H9 (cell line): ENCODE measurements around the gene CHST8. TPM values are rescaled to one million over a fixed set of nuclear protein-coding genes. Genes with fewer than 3 reads are reported as not detected.

Experiments used
- DNase-seq: peaks from one replicate; pipeline ENCODE4 v3.0.0-alpha.2; 2017
- H2AFZ ChIP-seq: one replicate; pipeline ENCODE4 v1.6.1; 2013; ENCODE audit warnings: mild to moderate bottlenecking, low read length, control low read depth, moderate library complexity
- H2AK5ac ChIP-seq: 2 replicates; pipeline ENCODE4 v1.6.1; 2013; ENCODE audit warnings: low read length, control low read depth, mixed read lengths; ENCODE audit not compliant: insufficient read length
- H2BK120ac ChIP-seq: one replicate; pipeline ENCODE4 v1.6.1; 2013; ENCODE audit warnings: low read depth, mild to moderate bottlenecking, low read length, control low read depth, inconsistent platforms; ENCODE audit not compliant: poor library complexity, severe bottlenecking
- H2BK12ac ChIP-seq: 2 replicates; pipeline ENCODE4 v1.6.1; 2013; ENCODE audit warnings: low read length, control low read depth, mixed read lengths, low read depth; ENCODE audit not compliant: insufficient read length
- H2BK15ac ChIP-seq: 2 replicates; pipeline ENCODE4 v1.6.1; 2013; ENCODE audit warnings: low read depth, low read length, control low read depth
- H2BK20ac ChIP-seq: one replicate; pipeline ENCODE4 v1.6.1; 2013; ENCODE audit warnings: low read depth, mild to moderate bottlenecking, low read length, control low read depth, inconsistent platforms; ENCODE audit not compliant: poor library complexity, severe bottlenecking
- H2BK5ac ChIP-seq: 2 replicates; pipeline ENCODE4 v1.6.1; 2013; ENCODE audit warnings: low read length, control low read depth, mixed read lengths; ENCODE audit not compliant: insufficient read length
- H3K14ac ChIP-seq: 2 replicates; pipeline ENCODE4 v1.6.1; 2013; ENCODE audit warnings: low read length, control low read depth; ENCODE audit not compliant: insufficient read depth
- H3K18ac ChIP-seq: 2 replicates; pipeline ENCODE4 v1.6.1; 2013; ENCODE audit warnings: low read depth, mild to moderate bottlenecking, mixed read lengths, low read length, control low read depth; ENCODE audit not compliant: insufficient read length
- H3K23ac ChIP-seq: 2 replicates; pipeline ENCODE4 v1.6.1; 2013; ENCODE audit warnings: low read length, control low read depth, mixed read lengths, low read depth; ENCODE audit not compliant: insufficient read length
- H3K23me2 ChIP-seq: 2 replicates; pipeline ENCODE4 v1.6.1; 2013; ENCODE audit warnings: low read depth, mild to moderate bottlenecking, mixed read lengths, low read length, control low read depth; ENCODE audit not compliant: insufficient read length, poor library complexity, severe bottlenecking
- H3K27ac ChIP-seq: 2 replicates; pipeline ENCODE4 v1.5.1; 2013; ENCODE audit warnings: low read length, control low read depth, mixed read lengths, low read depth; ENCODE audit not compliant: insufficient read length
- H3K27me3 ChIP-seq: 2 replicates; pipeline ENCODE4 v1.6.1; 2013; ENCODE audit warnings: low read length, control low read depth, inconsistent platforms; ENCODE audit not compliant: insufficient read depth
- H3K4ac ChIP-seq: 2 replicates; pipeline ENCODE4 v1.6.1; 2013; ENCODE audit warnings: low read depth, mild to moderate bottlenecking, control low read depth, inconsistent platforms, low read length, moderate library complexity
- H3K4me1 ChIP-seq: 2 replicates; pipeline ENCODE4 v1.6.1; 2013; ENCODE audit warnings: low read length, control low read depth, inconsistent platforms; ENCODE audit not compliant: insufficient read depth
- H3K4me2 ChIP-seq: 2 replicates; pipeline ENCODE4 v1.6.1; 2013; ENCODE audit warnings: low read length, control low read depth, mixed read lengths; ENCODE audit not compliant: insufficient read length, insufficient read depth
- H3K56ac ChIP-seq: 2 replicates; pipeline ENCODE4 v1.6.1; 2013; ENCODE audit warnings: low read depth, mild to moderate bottlenecking, mixed read lengths, low read length, control low read depth; ENCODE audit not compliant: insufficient read length
- H3K79me1 ChIP-seq: 2 replicates; pipeline ENCODE4 v1.6.1; 2013; ENCODE audit warnings: low read depth, mild to moderate bottlenecking, moderate library complexity, low read length, control low read depth, inconsistent platforms; ENCODE audit not compliant: insufficient read depth, poor library complexity, severe bottlenecking
- H3K79me2 ChIP-seq: 2 replicates; pipeline ENCODE4 v1.6.1; 2013; ENCODE audit warnings: low read length, control low read depth, inconsistent platforms; ENCODE audit not compliant: insufficient read depth
- H3K9ac ChIP-seq: 2 replicates; pipeline ENCODE4 v1.6.1; 2013; ENCODE audit warnings: low read length, control low read depth, mixed read lengths; ENCODE audit not compliant: insufficient read length; ENCODE audit errors: extremely low read depth
- H3K9me3 ChIP-seq: one replicate; pipeline ENCODE4 v1.6.1; 2013; ENCODE audit warnings: low read depth, low read length, inconsistent platforms; ENCODE audit not compliant: control insufficient read depth
- H3T11ph ChIP-seq: one replicate; pipeline ENCODE4 v1.6.1; 2013; ENCODE audit warnings: mild to moderate bottlenecking, low read length, control low read depth, inconsistent platforms
- H4K20me1 ChIP-seq: one replicate; pipeline ENCODE4 v1.6.1; 2013; ENCODE audit not compliant: control insufficient read depth, insufficient read length, insufficient read depth
- H4K5ac ChIP-seq: 2 replicates; pipeline ENCODE4 v1.6.1; 2013; ENCODE audit warnings: low read depth, mild to moderate bottlenecking, mixed read lengths, low read length, control low read depth; ENCODE audit not compliant: insufficient read length
- H4K8ac ChIP-seq: replicated peaks from 2 replicates; pipeline ENCODE4 v1.6.1; 2013; ENCODE audit warnings: low read length, control low read depth, mixed read lengths, low read depth; ENCODE audit not compliant: insufficient read length
- H4K91ac ChIP-seq: 2 replicates; pipeline ENCODE4 v1.6.1; 2013; ENCODE audit warnings: low read depth, mild to moderate bottlenecking, moderate library complexity, mixed read lengths, low read length, control low read depth; ENCODE audit not compliant: insufficient read length
- H3K27ac Mint-ChIP-seq, 3 experiments: 2 replicates in 2 of 3; 3 replicates in 1 of 3; pipeline ENCODE4 v1.8.0; 2020 to 2021; ENCODE audit warnings: mixed read lengths in 3 of 3, mild to moderate bottlenecking in 1 of 3, moderate library complexity in 1 of 3
- H3K27me3 Mint-ChIP-seq: 2 replicates; pipeline ENCODE4 v1.8.0; 2021; ENCODE audit warnings: low read depth, mild to moderate bottlenecking, moderate library complexity, mixed read lengths
- H3K36me3 Mint-ChIP-seq, 3 experiments: 2 replicates in 2 of 3; 3 replicates in 1 of 3; pipeline ENCODE4 v1.8.0; 2020 to 2021; ENCODE audit warnings: low read depth in 3 of 3, mixed read lengths in 3 of 3; ENCODE audit not compliant: insufficient read depth in 1 of 3
- H3K4me1 Mint-ChIP-seq, 2 experiments: 2 replicates each; pipeline ENCODE4 v1.8.0; 2020; ENCODE audit warnings: mixed read lengths in 2 of 2
- H3K4me3 Mint-ChIP-seq, 2 experiments: 2 replicates in 1 of 2; 3 replicates in 1 of 2; pipeline ENCODE4 v1.8.0; 2020 to 2021; ENCODE audit warnings: mild to moderate bottlenecking in 2 of 2, mixed read lengths in 2 of 2, moderate library complexity in 1 of 2
- H3K9me3 Mint-ChIP-seq, 2 experiments: 2 replicates in 1 of 2; 3 replicates in 1 of 2; pipeline ENCODE4 v1.8.0; 2020; ENCODE audit warnings: mild to moderate bottlenecking in 2 of 2, mixed read lengths in 2 of 2, moderate library complexity in 1 of 2
- WGBS: extraction: QIAGEN DNeasy Blood & Tissue Kit; methylation state at CpG from one replicate; pipeline ENCODE4 v1.1.7; 2013; ENCODE audit warnings: missing lambda C conversion rate, low lambda C conversion rate, mixed read lengths; ENCODE audit not compliant: insufficient read length; ENCODE audit errors: extremely low coverage; 5-methylcytosine and 5-hydroxymethylcytosine counted together
- total RNA-seq: library from RNA; stranded (reverse); gene quantifications from 2 replicates; pipeline ENCODE4 v1.2.1, GENCODE V29; 2021
- TF ChIP-seq, protein P1 (sequence below): fragments of 200-600 bp; sonication (generic); conservative IDR thresholded peaks from 3 replicates; pipeline ENCODE4 v1.8.0; 2021; ENCODE audit warnings: antibody characterized with exemption, mild to moderate bottlenecking

The CHST8 gene
- total RNA-seq, 1 experiment from 2014 or later, result 5.1 TPM

DNA sequence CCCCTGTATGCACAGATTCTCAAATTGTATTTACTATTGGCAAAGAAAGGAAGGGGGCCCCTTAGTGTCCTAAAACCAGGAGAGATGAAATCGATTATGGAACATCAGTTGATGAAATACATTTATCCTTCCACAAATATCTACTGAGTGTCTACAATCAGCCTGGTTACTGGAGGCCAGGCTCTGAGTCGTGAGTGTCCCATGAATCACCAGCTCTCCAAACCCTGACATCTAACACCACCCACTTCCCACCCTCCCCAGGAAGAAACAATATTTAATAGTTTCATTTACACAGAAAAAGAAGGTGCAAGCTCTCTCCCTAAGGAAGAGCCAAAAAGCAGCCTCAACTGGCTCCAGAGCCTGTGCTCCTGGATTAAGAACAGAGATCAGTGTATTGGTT is 200.1 kb downstream of the CHST8 start:
- Mint-ChIP-seq H3K27me3 (peaks cover 15% of the 10 kb centered on the region), H3K4me1 (peaks cover 9 to 18% of the 10 kb centered on the region in 2 experiments), H3K4me3 (no peak overlapping the region), H3K27ac (no peak overlapping the region), H3K36me3 (no peaks in the 10 kb centered on the region; a peak in 1 of 7 replicates), H3K9me3 (no peaks in the 10 kb centered on the region)
- Histone ChIP-seq H4K20me1 (no peaks in the 10 kb centered on the region), H2AK5ac (no peak overlapping the region), H2BK5ac (no peak overlapping the region), H4K8ac (no peak overlapping the region), H2BK15ac (no peak overlapping the region), H3K4me2 (no peak overlapping the region), H3K14ac (no peak overlapping the region), H2BK120ac (no peak overlapping the region), H3T11ph (no peak overlapping the region), H3K27me3 (no peaks in the 10 kb centered on the region), H3K79me2 (no peaks in the 10 kb centered on the region), H3K23ac (no peak overlapping the region), H4K91ac (no peak overlapping the region), H3K27ac (no peak overlapping the region), H3K18ac (no peak overlapping the region), H3K23me2 (peaks cover 14% of the 10 kb centered on the region), H2AFZ (no peak overlapping the region), H3K9me3 (no peaks in the 10 kb centered on the region), H3K56ac (no peak overlapping the region), H3K4me1 (no peaks in the 10 kb centered on the region; the same call in 1 of the 2 replicates), H3K9ac (no peak overlapping the region), H2BK20ac (no peak overlapping the region), H2BK12ac (no peak overlapping the region), H4K5ac (no peak overlapping the region), H3K4ac (no peak overlapping the region), H3K79me1 (no peaks in the 10 kb centered on the region)
- TF ChIP-seq, protein P1, sequence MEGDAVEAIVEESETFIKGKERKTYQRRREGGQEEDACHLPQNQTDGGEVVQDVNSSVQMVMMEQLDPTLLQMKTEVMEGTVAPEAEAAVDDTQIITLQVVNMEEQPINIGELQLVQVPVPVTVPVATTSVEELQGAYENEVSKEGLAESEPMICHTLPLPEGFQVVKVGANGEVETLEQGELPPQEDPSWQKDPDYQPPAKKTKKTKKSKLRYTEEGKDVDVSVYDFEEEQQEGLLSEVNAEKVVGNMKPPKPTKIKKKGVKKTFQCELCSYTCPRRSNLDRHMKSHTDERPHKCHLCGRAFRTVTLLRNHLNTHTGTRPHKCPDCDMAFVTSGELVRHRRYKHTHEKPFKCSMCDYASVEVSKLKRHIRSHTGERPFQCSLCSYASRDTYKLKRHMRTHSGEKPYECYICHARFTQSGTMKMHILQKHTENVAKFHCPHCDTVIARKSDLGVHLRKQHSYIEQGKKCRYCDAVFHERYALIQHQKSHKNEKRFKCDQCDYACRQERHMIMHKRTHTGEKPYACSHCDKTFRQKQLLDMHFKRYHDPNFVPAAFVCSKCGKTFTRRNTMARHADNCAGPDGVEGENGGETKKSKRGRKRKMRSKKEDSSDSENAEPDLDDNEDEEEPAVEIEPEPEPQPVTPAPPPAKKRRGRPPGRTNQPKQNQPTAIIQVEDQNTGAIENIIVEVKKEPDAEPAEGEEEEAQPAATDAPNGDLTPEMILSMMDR, result no peak
- no CpG with 5 or more reads among the region's 2 CpGs for WGBS
- no peak for DNase-seq

Other genes starting within 250 kb of the CHST8 start
- 33.7 and 33.9 TPM in 2 replicates for gene CEBPG, start 248.2 kb upstream of the CHST8 start, total RNA-seq
- gene PEPD, start 100.2 kb upstream of the CHST8 start, total RNA-seq, result 52.2 and 52.8 TPM in 2 replicates
- gene KCTD15, start 174.9 kb downstream of the CHST8 start, total RNA-seq, result 59.9 and 63.8 TPM in 2 replicates